Activated CD8-positive, alpha-beta T cell treated with anti-CD3 and anti-CD28 coated beads for 36 hours (primary cell): ENCODE data around the gene POU2F1. TPM values are rescaled to one million over a fixed set of nuclear protein-coding genes. Genes with fewer than 3 reads are reported as not detected.

Source experiments
- ATAC-seq: fragments of 200-7000 bp; cut with Tn5 transposase; one replicate; pipeline ENCODE4 v1.10.0; 2021; ENCODE audit warnings: mild to moderate bottlenecking, moderate library complexity
- CTCF ChIA-PET: fragments of 350-600 bp; sonication (Branson Sonifier 250); formaldehyde crosslinking; loops from one replicate; lab custom pipeline; 2021; ENCODE audit warnings: antibody characterized with exemption; lab: Charles Lee
- POLR2A ChIA-PET: fragments of 350-600 bp; sonication (Branson Sonifier 250); formaldehyde crosslinking; loops from one replicate; lab custom pipeline; 2021; ENCODE audit warnings: antibody characterized with exemption; lab: Charles Lee
- DNase-seq: peaks from one replicate; pipeline ENCODE4 v3.0.0-alpha.2; 2020
- H3K27ac Mint-ChIP-seq: one replicate; pipeline ENCODE4 v1.8.0; 2021; ENCODE audit warnings: mild to moderate bottlenecking, mixed read lengths
- H3K27me3 Mint-ChIP-seq: one replicate; pipeline ENCODE4 v1.8.0; 2021; ENCODE audit warnings: mixed read lengths
- H3K36me3 Mint-ChIP-seq: one replicate; pipeline ENCODE4 v1.8.0; 2021; ENCODE audit warnings: low read depth, mixed read lengths
- H3K4me1 Mint-ChIP-seq: one replicate; pipeline ENCODE4 v1.8.0; 2021; ENCODE audit warnings: low read depth, mixed read lengths
- H3K4me3 Mint-ChIP-seq: one replicate; pipeline ENCODE4 v1.8.0; 2021; ENCODE audit warnings: mild to moderate bottlenecking, moderate library complexity, mixed read lengths
- H3K9me3 Mint-ChIP-seq: one replicate; pipeline ENCODE4 v1.8.0; 2021; ENCODE audit warnings: mixed read lengths
- CTCF ChIP-seq: fragments of 200-600 bp; IDR thresholded peaks from one replicate; pipeline ENCODE4 v1.8.0; 2022; ENCODE audit warnings: antibody characterized with exemption, mild to moderate bottlenecking
- intact Hi-C: fragments of 100-400 bp; cut with micrococcal nuclease; formaldehyde crosslinking; loops from one replicate; pipeline ENCODE4 v1.10.0; 2022
- total RNA-seq, 2 experiments: library from RNA; stranded (reverse); gene quantifications; one replicate each; pipeline ENCODE4 v1.2.3, GENCODE V29; 2021

Gene POU2F1
- total RNA-seq, 2 experiments from 2014 or later: 23.6 to 24.2 TPM

- POLR2A ChIA-PET: interaction anchor here (1.6 kb wide), 1 partner anchor 16 kb away, joined by 4 read pairs; no protein-coding TSS in a partner anchor
- CTCF ChIA-PET: interaction anchor here (0.6 to 4.3 kb wide), 17 partner anchors 8 to 733 kb away, joined by 3 to 33 read pairs (median 4); no protein-coding TSS in a partner anchor
- Mint-ChIP-seq H3K27me3 (no peaks in the 10 kb centered on the region), H3K27ac (no peak overlapping the region), H3K9me3 (no peaks in the 10 kb centered on the region), H3K36me3 (peaks cover 13% of the 10 kb centered on the region), H3K4me3 (no peak overlapping the region), H3K4me1 (peaks cover 10% of the 10 kb centered on the region)
- no peak for DNase-seq
- peak; percentile 38 for TF ChIP-seq CTCF
- ATAC-seq: no peak
- intact Hi-C loops: loop anchor here (10.0 kb wide), 1 partner anchor 344 kb away; no protein-coding TSS in a partner anchor
These were observed 188.5 kb downstream of the POU2F1 start for GRCh38 chr1:167409183-167409582.

- no peak for DNase-seq
- Mint-ChIP-seq H3K9me3 (no peaks in the 10 kb centered on the region), H3K27me3 (no peaks in the 10 kb centered on the region), H3K27ac (no peak overlapping the region), H3K4me1 (peaks cover 14% of the 10 kb centered on the region), H3K4me3 (no peak overlapping the region), H3K36me3 (peaks cover 19% of the 10 kb centered on the region)
- intact Hi-C loops: no loop called here
- TF ChIP-seq CTCF: no peak
- ChIA-PET CTCF (interaction anchor here (0.6 to 5.9 kb wide), 9 partner anchors 10 to 276 kb away, joined by 3 to 38 read pairs (median 4); no protein-coding TSS in a partner anchor), POLR2A (interaction anchor here (0.8 to 1.2 kb wide), 2 partner anchors 9 to 32 kb away, joined by 3 to 4 read pairs; no protein-coding TSS in a partner anchor)
- no peak for ATAC-seq
These were observed 191.4 kb downstream of the POU2F1 start for GRCh38 chr1:167412072-167412471.

DNA sequence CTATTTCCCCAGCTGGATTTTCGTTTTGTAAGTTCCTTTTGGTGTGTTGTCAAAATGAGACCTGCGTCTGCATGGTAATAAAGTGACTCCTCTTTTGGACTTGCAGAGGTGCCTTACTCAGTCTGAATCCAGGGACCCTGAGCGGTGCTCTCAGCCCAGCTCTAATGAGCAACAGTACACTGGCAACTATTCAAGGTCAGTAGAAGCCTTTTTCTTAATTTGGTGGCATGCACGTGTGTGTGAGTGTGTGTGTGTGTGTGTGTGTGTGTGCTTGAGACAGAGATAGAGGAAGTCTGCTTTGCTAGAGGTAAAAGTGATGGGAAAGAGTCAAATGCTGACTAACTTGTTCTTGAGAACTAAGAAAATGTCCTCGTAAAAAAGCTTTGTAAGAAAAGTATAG is 192.2 kb downstream of the POU2F1 start:
- Mint-ChIP-seq H3K9me3 (no peaks in the 10 kb centered on the region), H3K4me3 (no peak overlapping the region)

GRCh38 chr1:167413328-167413727 is 192.6 kb downstream of the POU2F1 start:
- CTCF ChIA-PET: interaction anchor here (0.6 to 5.9 kb wide), 7 partner anchors 12 to 290 kb away, joined by 3 to 38 read pairs (median 8); no protein-coding TSS in a partner anchor
- DNase-seq (no peak), ATAC-seq (no peak)
- Mint-ChIP-seq H3K36me3 (peaks cover 21% of the 10 kb centered on the region), H3K9me3 (no peaks in the 10 kb centered on the region), H3K27ac (no peak overlapping the region), H3K27me3 (no peaks in the 10 kb centered on the region), H3K4me3 (no peak overlapping the region), H3K4me1 (peaks cover 14% of the 10 kb centered on the region)
- POLR2A ChIA-PET: interaction anchor here (0.8 kb wide), 1 partner anchor 34 kb away, joined by 4 read pairs; no protein-coding TSS in a partner anchor
- intact Hi-C loops: no loop called here
- TF ChIP-seq CTCF: no peak

More for the DNA sequence above, 192.2 kb downstream of the POU2F1 start:
- Mint-ChIP-seq H3K36me3 (peaks cover 21% of the 10 kb centered on the region), H3K27me3 (no peaks in the 10 kb centered on the region), H3K27ac (no peak overlapping the region), H3K4me1 (peaks cover 14% of the 10 kb centered on the region)
- intact Hi-C loops: no loop called here
- no peak for DNase-seq
- no peak for TF ChIP-seq CTCF
- ATAC-seq: no peak
- POLR2A ChIA-PET: interaction anchor here (0.8 kb wide), 1 partner anchor 35 kb away, joined by 4 read pairs; no protein-coding TSS in a partner anchor
- CTCF ChIA-PET: interaction anchor here (0.6 to 5.9 kb wide), 8 partner anchors 11 to 290 kb away, joined by 3 to 38 read pairs (median 7); no protein-coding TSS in a partner anchor

- Mint-ChIP-seq H3K4me3 (no peak overlapping the region), H3K36me3 (peaks cover 21% of the 10 kb centered on the region), H3K27me3 (no peaks in the 10 kb centered on the region), H3K27ac (no peak overlapping the region), H3K9me3 (no peaks in the 10 kb centered on the region), H3K4me1 (peaks cover 14% of the 10 kb centered on the region)
- ChIA-PET CTCF (interaction anchor here (1.0 to 2.0 kb wide), 4 partner anchors 8 to 124 kb away, joined by 3 to 5 read pairs (median 4); no protein-coding TSS in a partner anchor), POLR2A (no interaction called here)
- intact Hi-C loops: no loop called here
- no peak for TF ChIP-seq CTCF
- no peak for ATAC-seq
- DNase-seq: no peak
These were observed 195.8 kb downstream of the POU2F1 start for GRCh38 chr1:167416506-167416905.
